Adrenal gland (tissue), 12 donors: ENCODE measurements around the gene UROC1. TPM values are rescaled to one million over a fixed set of nuclear protein-coding genes. Genes with fewer than 3 reads are reported as not detected.
A peak's percentile ranks its signal among the peaks of the same experiment; 100 is the strongest.

Experiments
- DNase-seq, 7 donors: peaks; one replicate each; pipeline ENCODE4 v3.0.0-alpha.2; 2019 to 2020
- H3K27ac ChIP-seq, 5 donors: fragments of 200-600 bp; sonication (generic) in 4 of 5; 1 replicate in 3 of 5; 2 replicates in 2 of 5; pipeline versions ENCODE4 v1.5.1 to v1.8.0; 2016 to 2020; ENCODE audit warnings: mild to moderate bottlenecking in 1 of 5
- H3K27me3 ChIP-seq: fragments of 200-600 bp; 2 replicates; pipeline ENCODE4 v1.8.0; 2021
- H3K36me3 ChIP-seq, 2 donors: fragments of 200-600 bp; replicated peaks in 1 of 2; 1 replicate in 1 of 2; 2 replicates in 1 of 2; pipeline versions ENCODE4 v1.5.1 to v1.8.0; 2018 to 2022
- H3K4me1 ChIP-seq, 2 donors: fragments of 200-600 bp; replicated peaks in 1 of 2; 1 replicate in 1 of 2; 2 replicates in 1 of 2; pipeline versions ENCODE4 v1.5.1 to v1.8.0; 2018 to 2021
- H3K4me3 ChIP-seq, 4 donors: fragments of 200-600 bp; sonication (generic) in 3 of 4; one replicate each; pipeline ENCODE4 v1.5.1; 2016 to 2018
- H3K9me3 ChIP-seq, 3 donors: fragments of 200-600 bp; sonication (generic) in 1 of 3; replicated peaks in 1 of 3; 1 replicate in 2 of 3; 2 replicates in 1 of 3; pipeline versions ENCODE4 v1.5.1 to v1.8.0; 2016 to 2021
- POLR2A ChIP-seq, 2 donors: fragments of 450-650 bp; IDR thresholded peaks; one replicate each; pipeline ENCODE4 v1.6.1; 2017; ENCODE audit warnings: antibody characterized with exemption in 2 of 2, mild to moderate bottlenecking in 2 of 2, moderate library complexity in 1 of 2
- WGBS, 4 donors: extraction: QIAGEN DNeasy Blood & Tissue Kit in 2 of 4; methylation state at CpG; one replicate each; pipeline versions ENCODE4 v1.1.5 to v1.1.7; 2013 to 2017; 5-methylcytosine and 5-hydroxymethylcytosine counted together
- intact Hi-C, 2 donors: fragments of 100-400 bp; cut with DNase I; formaldehyde crosslinking; loops; one replicate each; pipeline versions ENCODE4 v1.14.1 to v1.15.0; 2022 to 2023
- polyA plus RNA-seq, 3 donors: library from polyadenylated mRNA; stranded (reverse); fragments of 200-250 nt in 2 of 3; fragments of 350-450 nt in 1 of 3; fragmentation: Illumina TruSeq in 1 of 3; extraction: RNeasy Lipid Tissue Mini Kit (QIAGEN cat#74804) in 1 of 3; gene quantifications; one replicate each; pipeline ENCODE4 v1.2.3, GENCODE V29; 2013 to 2014
- total RNA-seq, 9 donors: library from RNA; depleted of rRNA in 4 of 9; stranded (reverse); fragments of >200 nt in 4 of 9; fragments of 120-200 nt in 1 of 9; fragmentation: NEBNext Ultra II Directional in 1 of 9; extraction: Animal tissue kit (Norgen Biotek cat#: 25700) in 1 of 9; gene quantifications; one replicate each; pipeline versions ENCODE4 v1.1.0 to v1.2.4, GENCODE V29; 2013 to 2023
- TF ChIP-seq, protein P1 (sequence below), 6 experiments: fragments of 450-650 bp in 4 of 6; fragments of 200-600 bp in 2 of 6; sonication (generic) in 1 of 6; IDR thresholded peaks; 1 replicate in 5 of 6; 2 replicates in 1 of 6; pipeline versions ENCODE4 v1.5.1 to v1.8.0; 2016 to 2021; ENCODE audit warnings: antibody characterized with exemption in 6 of 6, mild to moderate bottlenecking in 2 of 6, moderate library complexity in 1 of 6
- donor health status: healthy with polysubstance abuse.
- donor health status: Bipolar disorder and iron deficiency.
- donor health status: DM: yes; HTN: yes; CAD: no.
- donor health status: DM: no; HTN: no; CAD: no.
- donor health status: DM: no; HTN: no; CAD: no.
- donor health status: DM: yes; HTN: yes; CAD: no.

UROC1 gene
- total and polyA plus RNA-seq, 12 donors: under 0.01 to 0.22 (median 0.04) TPM; not detected in 8

DNA sequence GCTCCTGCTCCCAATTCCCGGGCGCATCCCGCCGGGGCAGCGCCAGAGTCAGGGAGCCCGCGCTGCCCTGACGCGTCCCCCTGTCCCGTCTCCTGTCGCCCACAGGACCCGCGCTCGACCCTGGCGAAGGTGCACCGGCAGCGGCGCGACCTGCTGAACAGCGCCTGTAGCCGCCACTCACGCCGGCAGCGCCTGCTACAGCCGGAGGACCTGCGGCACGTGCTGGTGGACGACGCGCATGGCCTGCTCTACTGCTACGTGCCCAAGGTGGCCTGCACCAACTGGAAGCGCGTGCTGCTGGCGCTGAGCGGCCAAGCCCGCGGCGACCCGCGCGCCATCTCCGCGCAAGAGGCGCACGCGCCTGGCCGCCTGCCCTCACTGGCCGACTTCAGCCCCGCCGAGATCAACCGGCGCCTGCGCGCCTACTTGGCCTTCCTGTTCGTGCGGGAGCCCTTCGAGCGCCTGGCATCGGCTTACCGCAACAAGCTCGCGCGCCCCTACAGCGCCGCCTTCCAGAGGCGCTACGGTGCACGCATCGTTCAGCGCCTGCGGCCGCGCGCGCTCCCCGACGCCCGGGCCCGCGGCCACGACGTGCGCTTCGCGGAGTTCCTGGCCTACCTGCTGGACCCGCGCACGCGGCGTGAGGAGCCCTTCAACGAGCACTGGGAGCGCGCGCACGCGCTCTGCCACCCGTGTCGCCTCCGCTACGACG lies 24.2 kb upstream of the UROC1 start:
- intact Hi-C loops: no loop called here
- H3K27ac ChIP-seq: no peak overlapping the region
- H3K27me3 ChIP-seq: peaks cover 22% of the 10 kb centered on the region
- no peak overlapping the region for H3K4me3 ChIP-seq
- H3K4me1 ChIP-seq: no peaks in the 10 kb centered on the region
- no peak for TF ChIP-seq POLR2A (IDR thresholded peaks at IDR 0.05)
- TF ChIP-seq, protein P1, sequence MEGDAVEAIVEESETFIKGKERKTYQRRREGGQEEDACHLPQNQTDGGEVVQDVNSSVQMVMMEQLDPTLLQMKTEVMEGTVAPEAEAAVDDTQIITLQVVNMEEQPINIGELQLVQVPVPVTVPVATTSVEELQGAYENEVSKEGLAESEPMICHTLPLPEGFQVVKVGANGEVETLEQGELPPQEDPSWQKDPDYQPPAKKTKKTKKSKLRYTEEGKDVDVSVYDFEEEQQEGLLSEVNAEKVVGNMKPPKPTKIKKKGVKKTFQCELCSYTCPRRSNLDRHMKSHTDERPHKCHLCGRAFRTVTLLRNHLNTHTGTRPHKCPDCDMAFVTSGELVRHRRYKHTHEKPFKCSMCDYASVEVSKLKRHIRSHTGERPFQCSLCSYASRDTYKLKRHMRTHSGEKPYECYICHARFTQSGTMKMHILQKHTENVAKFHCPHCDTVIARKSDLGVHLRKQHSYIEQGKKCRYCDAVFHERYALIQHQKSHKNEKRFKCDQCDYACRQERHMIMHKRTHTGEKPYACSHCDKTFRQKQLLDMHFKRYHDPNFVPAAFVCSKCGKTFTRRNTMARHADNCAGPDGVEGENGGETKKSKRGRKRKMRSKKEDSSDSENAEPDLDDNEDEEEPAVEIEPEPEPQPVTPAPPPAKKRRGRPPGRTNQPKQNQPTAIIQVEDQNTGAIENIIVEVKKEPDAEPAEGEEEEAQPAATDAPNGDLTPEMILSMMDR (IDR thresholded peaks at IDR 0.05): no peak
- H3K9me3 ChIP-seq: no peaks in the 10 kb centered on the region
- 33 to 79% (median 49%) methylated on average over 12 to 101 of the region's 101 CpGs for WGBS, 4 donors
- no peaks in the 10 kb centered on the region for H3K36me3 ChIP-seq
- DNase-seq: peak in 6 of 7 donors; percentile 2 to 23 (median 10)

DNA sequence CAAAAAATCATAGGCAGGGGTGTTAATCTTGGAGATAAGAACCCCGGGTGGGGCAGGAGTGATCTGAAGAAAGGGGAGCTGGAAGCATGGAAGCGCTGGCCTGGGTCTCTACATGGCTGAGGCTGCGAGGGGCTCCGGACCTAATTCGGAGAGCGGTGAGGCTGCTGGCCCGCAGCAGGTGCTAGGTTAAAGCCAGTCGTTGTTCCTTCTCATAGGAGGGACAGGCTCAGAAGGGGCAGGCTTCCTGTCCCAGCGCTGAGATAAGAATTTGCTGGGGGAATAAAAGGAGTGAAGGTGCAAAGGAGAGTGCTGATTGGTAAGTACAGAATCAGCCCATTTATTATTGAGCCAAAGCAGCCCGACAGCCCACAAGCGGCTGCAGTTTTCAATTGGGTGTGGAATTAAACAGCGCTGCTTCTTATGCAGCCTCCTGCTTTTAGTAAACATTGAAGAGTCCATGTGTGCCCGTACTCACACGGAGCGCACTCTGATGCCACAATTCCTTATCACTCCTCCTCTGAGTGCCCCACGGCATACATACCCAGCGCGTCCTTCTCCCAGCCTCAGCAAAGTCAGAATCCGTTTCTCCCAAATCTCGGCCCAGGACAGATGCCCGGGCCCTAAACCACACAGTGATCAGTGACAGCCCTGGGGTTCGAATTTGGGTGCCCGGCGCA lies 23.5 kb upstream of the UROC1 start:
- WGBS, 4 donors: 63 to 70% (median 67%) methylated on average over 22 to 24 of the region's 24 CpGs
- Histone ChIP-seq H3K36me3 (no peaks in the 10 kb centered on the region), H3K27me3 (peaks cover 22% of the 10 kb centered on the region), H3K9me3 (no peaks in the 10 kb centered on the region), H3K27ac (no peak overlapping the region), H3K4me3 (no peak overlapping the region), H3K4me1 (no peaks in the 10 kb centered on the region)
- intact Hi-C loops: no loop called here
- DNase-seq: peak in 6 of 7 donors; percentile 2 to 23 (median 10)
- TF ChIP-seq, protein P1 (IDR thresholded peaks at IDR 0.05): no peak
- no peak for TF ChIP-seq POLR2A (IDR thresholded peaks at IDR 0.05)

DNA sequence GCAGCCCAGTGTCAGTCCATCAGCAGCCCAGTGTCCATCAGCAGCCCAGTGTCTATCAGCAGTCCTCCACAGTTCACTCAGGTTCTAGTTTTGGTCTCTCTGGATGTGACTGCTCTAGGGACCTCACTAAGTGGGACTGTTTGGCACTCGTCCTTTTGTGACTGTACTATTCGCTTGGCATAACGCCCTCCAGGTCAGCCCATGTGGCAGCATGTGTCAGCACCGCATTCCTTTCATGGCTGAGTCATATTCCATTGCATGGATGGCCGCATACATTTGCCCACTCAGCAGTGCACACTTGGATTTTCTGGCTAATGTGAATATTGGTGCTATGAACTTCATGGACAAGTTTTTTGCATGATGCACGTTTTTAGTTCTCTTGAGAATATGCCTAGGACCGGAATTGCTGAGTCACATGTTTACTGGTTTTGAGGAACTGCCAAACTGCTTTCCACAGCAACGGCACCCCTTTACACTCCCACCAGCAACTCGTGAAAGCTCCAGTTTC lies 22.8 kb upstream of the UROC1 start:
- intact Hi-C loops: no loop called here
- Histone ChIP-seq H3K4me1 (no peaks in the 10 kb centered on the region), H3K9me3 (no peaks in the 10 kb centered on the region), H3K27me3 (peaks cover 22% of the 10 kb centered on the region), H3K4me3 (no peak overlapping the region), H3K27ac (no peak overlapping the region), H3K36me3 (no peaks in the 10 kb centered on the region)
- peak; percentile 57 to 91 (median 79) for DNase-seq
- TF ChIP-seq POLR2A (IDR thresholded peaks at IDR 0.05): no peak
- TF ChIP-seq, protein P1 (IDR thresholded peaks at IDR 0.05): no peak
- WGBS, 4 donors: 20 to 32% (median 24%) methylated on average over 9 of the region's 9 CpGs

DNA sequence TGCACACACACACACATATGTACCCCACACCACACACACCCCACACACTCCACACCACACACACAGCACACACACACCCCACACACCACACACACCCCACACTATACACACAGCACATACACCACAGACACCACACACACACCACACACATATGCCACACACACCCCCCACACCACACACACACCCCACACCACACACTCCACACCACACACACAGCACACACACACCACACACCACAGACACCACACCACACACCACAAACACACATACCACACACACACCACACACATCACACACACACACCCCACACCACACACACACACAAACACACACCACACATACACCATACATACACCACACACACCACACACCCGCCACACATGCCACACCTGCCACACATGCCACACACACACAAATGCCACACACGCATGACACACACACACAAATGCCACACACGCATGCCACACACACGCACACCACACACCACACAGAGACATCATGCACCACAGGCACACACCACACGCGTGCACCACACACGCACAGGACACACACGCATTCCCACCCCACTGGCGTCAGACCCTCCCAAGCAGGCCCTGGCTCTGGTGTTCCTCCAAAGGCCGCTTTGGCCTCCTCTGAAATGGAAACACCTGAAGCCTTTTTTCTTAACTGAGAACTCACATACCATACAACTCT lies 22.1 kb upstream of the UROC1 start:
- no peaks in the 10 kb centered on the region for H3K36me3 ChIP-seq
- H3K9me3 ChIP-seq: no peaks in the 10 kb centered on the region
- intact Hi-C loops: no loop called here
- H3K27me3 ChIP-seq: peaks cover 22% of the 10 kb centered on the region
- peak in 5 of 7 donors; percentile 3 to 46 (median 12) for DNase-seq
- WGBS, 4 donors: 86 to 100% (median 93%) methylated on average over 9 to 10 of the region's 10 CpGs
- H3K4me3 ChIP-seq: no peak overlapping the region
- H3K4me1 ChIP-seq: no peaks in the 10 kb centered on the region
- no peak overlapping the region for H3K27ac ChIP-seq
- TF ChIP-seq, protein P1 (IDR thresholded peaks at IDR 0.05): no peak
- TF ChIP-seq POLR2A (IDR thresholded peaks at IDR 0.05): no peak
